Left renal cortex interstitium (tissue), 4 donors: ENCODE measurements around the gene LURAP1L. TPM values are rescaled to one million over a fixed set of nuclear protein-coding genes. Genes with fewer than 3 reads are reported as not detected.

Source experiments
- DNase-seq, 4 donors: peaks; one replicate each; pipeline ENCODE4 v3.0.0-alpha.2; 2013; ENCODE audit warnings: low read depth in 4 of 4, low spot score in 2 of 4, missing footprints in 1 of 4
- polyA plus RNA-seq, 4 donors: library from polyadenylated mRNA; unstranded; fragments of 120-200 nt; gene quantifications; one replicate each; pipeline ENCODE4 v1.2.1, GENCODE V29; 2013; ENCODE audit not compliant: insufficient read length in 4 of 4

Gene LURAP1L, protein sequence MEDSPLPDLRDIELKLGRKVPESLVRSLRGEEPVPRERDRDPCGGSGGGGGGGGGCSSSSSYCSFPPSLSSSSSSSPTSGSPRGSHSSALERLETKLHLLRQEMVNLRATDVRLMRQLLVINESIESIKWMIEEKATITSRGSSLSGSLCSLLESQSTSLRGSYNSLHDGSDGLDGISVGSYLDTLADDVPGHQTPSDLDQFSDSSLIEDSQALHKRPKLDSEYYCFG
- 10 to 100 TPM; 20.8 to 23.6 (median 22.3) TPM for polyA plus RNA-seq

DNA sequence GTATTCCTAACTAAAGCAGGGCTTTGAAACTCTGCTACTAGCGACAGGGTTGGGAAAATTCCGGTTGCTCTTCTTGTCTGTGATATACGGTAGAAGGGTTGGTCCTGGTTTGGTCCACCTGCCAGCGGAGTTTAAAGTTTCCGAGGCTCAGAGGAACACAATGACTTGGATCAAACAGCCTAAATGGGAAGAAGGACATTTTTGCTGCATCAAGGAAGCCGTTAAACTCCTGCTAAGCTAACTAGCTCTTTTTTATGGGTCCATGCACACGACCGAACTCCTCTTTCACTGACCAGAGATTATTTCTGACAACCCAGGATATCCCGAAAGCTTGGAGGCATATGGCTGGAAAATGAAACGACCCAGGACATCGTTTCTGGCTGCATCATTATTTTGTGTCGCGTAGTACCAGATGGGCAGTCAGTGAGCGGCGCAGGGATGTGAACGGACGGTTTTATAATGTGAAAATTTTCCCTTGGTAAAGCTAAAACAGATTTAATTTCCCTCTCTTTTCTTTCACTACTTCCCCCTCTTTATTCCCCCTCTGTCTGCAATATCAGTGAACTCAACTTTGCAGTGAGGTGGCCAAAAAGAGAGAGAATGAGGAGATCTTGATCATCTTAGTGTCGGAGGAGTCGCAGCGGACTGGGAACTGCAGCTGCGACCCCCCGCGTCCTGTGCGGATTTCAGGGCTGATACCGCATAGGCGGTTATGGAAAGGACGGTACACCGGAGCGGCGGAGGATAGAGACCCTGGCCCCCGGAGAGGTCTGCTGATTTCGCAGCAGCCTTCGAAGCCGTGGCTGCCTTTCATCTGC is at the start of gene LURAP1L:
Gene LURAP1L (plus strand): TSS at position 160 of the 818 bp plus-strand sequence. CDS start 696 bp downstream, outside the sequence.
- peak; percentile 44 to 88 (median 70) for DNase-seq

DNA sequence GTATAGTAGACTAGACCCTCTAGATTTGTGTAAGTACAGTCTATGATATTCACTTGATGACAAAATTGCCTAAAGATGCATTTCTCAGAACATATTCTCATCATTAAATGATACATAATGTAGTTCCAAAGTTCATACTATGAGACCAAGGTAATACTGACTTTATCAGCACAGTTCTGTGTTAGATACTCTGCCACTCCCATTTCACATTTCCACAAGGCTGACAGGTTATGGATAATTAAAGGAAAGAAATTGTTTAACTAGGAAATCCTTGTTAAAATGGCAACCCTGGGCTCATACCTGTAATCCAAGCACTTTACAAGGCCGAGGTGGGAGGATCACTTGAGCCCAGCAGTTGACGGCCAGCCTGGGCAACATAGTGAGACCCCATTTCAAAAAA is 48.0 kb upstream of the LURAP1L start:
- no peak for DNase-seq

DNA sequence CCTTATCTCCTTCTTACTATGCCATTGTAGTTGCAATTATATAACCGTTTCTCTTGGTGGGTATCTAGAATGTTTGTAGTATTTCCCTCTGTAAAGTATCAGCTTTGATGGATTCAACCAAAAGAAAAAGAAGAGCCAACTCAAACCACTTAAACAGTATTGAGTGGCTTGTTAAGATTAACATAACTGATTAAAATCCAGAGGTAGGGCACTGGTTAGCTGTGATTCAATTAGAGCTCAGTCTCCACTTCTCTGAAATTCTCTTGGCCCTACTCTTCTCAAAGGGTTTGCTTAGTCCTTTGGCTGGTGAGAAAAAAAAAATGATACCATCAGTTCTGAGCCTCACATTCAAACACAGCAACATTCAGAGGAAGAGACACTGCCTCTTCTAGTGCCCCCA is 44.6 kb upstream of the LURAP1L start:
- DNase-seq = no peak

GRCh38 chr9:12730927-12731326 is 43.9 kb upstream of the LURAP1L start:
- no peak for DNase-seq

- no peak for DNase-seq
Measured at GRCh38 chr9:12732971-12733370, 41.8 kb upstream of the LURAP1L start.

DNA sequence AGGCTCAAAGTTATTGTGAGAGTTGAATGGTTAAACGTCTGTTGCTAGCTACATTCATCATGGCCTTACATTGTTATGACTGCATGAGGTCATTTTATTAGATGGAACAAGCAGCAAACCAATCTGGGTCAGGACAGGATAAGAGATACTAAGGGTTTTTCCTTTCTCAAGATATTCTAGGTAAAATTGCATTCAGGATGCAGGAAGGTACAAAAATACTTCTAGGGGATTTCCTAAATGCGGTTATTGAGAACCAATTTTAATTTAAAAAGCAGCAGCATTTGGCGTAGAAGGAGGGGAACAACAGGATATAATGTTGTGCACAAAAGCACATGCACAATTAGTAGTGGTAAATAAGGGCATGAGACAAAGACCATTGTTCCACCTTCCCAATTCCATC is 39.2 kb upstream of the LURAP1L start:
- no peak for DNase-seq

DNA sequence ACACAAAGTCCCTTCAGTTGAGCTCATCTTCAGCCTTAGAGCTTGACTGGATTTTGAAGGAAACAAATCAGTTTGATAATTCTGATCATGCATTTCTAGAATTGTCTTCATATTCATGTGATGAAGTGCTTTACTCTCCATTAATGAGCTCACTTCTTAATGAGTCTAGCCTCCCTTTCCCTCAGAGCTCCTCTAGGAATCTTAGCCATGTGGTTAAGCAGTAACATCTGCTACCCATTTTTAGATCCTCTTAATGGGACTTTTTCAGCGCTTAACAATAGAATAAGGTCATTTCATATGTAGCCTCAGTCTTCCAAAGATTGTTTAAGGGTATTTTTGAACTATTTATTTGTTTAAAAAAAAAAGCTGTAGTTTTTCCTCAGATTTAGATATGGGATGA is 36.9 kb upstream of the LURAP1L start:
- DNase-seq = no peak

DNA sequence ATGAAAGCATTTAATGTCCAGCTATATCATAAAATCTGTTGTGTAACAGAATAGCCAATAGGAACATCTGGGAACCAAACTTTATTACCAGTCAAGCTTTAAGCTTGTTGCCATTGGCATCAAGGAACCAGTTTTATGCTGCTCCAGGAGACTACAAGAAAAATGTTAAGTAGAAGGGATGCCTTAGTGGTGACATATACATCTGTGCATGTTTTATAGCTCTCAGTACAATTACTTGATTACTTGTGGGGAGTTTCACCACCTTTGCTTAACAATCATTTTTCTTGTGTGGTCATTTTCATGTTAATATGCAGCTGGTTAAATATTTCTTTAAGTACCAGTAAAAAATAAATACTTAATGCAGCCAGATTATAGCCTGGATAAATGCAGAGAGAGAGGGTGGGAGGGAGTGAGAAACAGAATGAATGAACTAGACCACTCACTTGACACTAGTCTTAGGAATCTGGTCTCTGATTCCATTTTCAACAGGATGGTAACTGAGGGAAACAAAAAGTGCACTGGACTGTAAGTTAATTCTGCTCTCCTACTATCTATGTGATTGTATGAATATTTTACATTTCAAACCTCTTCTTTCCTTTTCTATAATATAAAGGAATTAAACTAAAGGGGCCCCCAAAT is 35.7 kb upstream of the LURAP1L start:
- no peak for DNase-seq

DNA sequence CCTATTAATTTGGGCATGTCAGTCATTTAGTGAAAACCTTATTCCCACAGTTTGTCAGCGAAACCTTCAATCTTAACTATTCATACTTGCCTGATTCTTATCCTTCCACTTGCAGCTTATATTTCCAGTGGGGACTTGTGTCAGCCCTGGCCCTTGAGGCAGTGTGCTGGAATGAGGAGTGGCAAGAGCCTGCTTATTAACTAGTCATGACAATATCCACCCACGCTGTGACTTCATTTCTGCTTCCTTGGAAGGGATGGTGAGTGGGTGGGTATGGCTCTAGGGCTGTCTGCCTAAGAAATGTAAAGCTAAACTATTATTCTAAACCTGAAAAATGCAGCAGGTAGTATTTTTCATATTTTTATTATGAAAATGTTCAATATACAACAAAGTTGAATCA is 34.0 kb upstream of the LURAP1L start:
- DNase-seq = no peak

GRCh38 chr9:12748016-12748415 is 26.8 kb upstream of the LURAP1L start:
- DNase-seq = no peak

DNA sequence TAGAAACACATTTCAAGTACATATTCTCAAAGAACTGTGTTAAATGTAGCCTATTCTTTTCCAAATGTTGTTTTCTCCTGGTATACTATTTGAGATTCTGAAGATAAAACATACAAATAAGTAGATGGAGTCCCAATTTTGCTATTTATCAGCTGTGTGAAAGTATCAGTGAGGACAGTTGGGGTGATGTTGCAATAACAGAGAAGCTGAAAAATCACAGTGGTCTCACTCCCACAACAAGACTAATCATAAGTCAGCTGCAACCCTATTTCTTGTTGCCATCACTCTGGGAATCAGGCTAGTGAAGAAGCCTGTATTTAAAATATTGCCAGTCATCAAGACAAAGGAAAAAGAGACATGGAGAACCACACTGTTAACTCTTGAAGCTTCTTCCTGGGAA is 25.9 kb upstream of the LURAP1L start:
- no peak for DNase-seq

DNA sequence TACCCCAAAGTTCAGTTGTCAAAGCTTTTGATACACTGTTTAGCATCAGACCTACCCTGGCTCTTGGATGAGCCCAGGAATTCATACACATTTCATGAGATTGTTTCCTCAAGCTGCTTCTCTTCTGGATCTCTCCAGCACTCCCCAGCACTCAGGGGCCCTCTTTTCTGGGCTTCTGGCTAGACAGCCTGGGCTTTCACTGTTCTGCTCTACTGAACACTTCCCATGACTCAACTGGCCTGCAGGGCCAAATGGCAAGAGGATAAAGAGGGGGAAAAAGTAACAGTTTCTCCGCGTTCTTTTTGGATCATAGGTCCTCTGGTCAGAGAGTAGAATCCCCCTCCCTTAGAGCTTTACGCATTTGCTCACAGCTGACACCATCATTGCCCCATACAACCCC is 20.9 kb upstream of the LURAP1L start:
- DNase-seq = no peak

GRCh38 chr9:12759761-12760160 is 15.1 kb upstream of the LURAP1L start:
- no peak for DNase-seq

GRCh38 chr9:12760758-12761157 is 14.1 kb upstream of the LURAP1L start:
- no peak for DNase-seq

GRCh38 chr9:12764150-12764549 is 10.7 kb upstream of the LURAP1L start:
- no peak for DNase-seq

GRCh38 chr9:12765088-12765798 is 9.6 kb upstream of the LURAP1L start:
- no peak for DNase-seq

GRCh38 chr9:12766357-12766756 is 8.5 kb upstream of the LURAP1L start:
- no peak for DNase-seq

- no peak for DNase-seq
Measured at GRCh38 chr9:12770261-12770660, 4.6 kb upstream of the LURAP1L start.

- no peak for DNase-seq
Measured at GRCh38 chr9:12771891-12772290, 2.9 kb upstream of the LURAP1L start.

GRCh38 chr9:12773562-12773961 is 1.3 kb upstream of the LURAP1L start:
- DNase-seq = no peak
